GM19239 (cell line): ENCODE data around the gene PTX4.

Source experiments
- DNase-seq: peaks from one replicate; pipeline ENCODE4 v3.0.0; 2011; ENCODE audit warnings: low spot score; ENCODE audit not compliant: insufficient read length
- FAIRE-seq: peaks from 2 replicates; lab custom pipeline; 2011; peaks lifted over from hg19 to GRCh38; lab: Jason Lieb, UNC

PTX4 gene

GRCh38 chr16:1502092-1503004 lies 13.6 kb upstream of the PTX4 start:
- FAIRE-seq: no peak
- DNase-seq: no peak

DNA sequence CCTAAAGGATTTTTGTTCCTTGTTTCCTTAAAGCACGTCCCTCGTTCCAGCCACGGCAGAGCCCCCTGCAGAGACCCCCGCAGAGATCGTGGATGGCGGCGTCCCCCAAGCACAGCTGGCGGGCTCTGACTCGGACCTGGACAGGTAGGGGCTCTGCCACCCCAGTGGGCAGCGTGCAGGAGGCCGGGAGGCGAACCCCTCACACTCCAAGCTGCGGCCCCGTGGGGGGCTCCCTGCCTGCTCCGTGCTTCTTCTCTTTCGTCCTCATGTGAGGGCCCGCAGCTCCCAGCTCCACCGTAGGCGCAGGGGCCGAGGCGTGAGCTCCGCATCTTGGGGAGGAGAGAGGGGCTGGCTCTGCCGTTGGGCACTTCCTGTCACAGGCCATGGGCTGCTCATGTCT lies 12.9 kb upstream of the PTX4 start:
- no peak for FAIRE-seq
- DNase-seq: no peak

GRCh38 chr16:1500465-1501150 lies 11.9 kb upstream of the PTX4 start:
- FAIRE-seq: no peak
- DNase-seq: no peak

DNA sequence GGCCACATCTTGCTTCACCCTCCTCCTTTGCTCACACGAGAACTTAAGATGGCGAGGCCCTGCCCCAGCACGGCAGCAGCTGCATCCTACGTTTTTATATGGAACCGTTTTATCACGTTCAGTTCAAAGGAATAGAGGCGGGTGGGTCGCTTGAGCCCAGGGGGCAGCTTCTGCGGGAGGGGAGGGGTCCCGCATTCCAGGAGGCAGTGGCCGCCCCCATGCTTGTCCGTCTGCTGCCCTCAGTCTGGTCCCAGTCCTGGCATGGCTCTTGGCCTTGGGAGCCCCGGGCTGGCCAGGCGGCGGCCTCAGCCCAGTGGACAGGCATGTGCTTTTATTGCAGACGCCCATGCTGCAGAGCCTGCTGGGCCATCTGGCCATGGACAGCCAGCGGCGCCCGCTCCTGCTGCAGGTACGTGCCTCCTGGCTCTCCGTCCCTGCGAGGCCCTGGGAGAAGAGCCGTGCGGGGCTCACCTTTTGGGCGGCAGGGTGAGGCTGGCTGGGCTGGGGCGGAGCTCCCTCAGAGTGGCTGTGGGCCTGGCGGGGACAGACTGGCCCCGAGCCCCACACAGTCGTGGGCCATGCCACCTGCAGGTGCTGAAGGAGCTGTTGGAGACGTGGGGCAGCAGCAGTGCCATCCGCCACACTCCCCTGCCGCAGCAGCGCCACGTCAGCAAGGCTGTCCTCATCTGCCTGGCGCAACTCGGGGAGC lies 11.2 kb upstream of the PTX4 start:
- FAIRE-seq (no peak), DNase-seq (no peak)

- FAIRE-seq (no peak), DNase-seq (no peak)
Measured at GRCh38 chr16:1498899-1499676, 10.3 kb upstream of the PTX4 start.

GRCh38 chr16:1497014-1497598 lies 8.4 kb upstream of the PTX4 start:
- FAIRE-seq (no peak), DNase-seq (no peak)

- FAIRE-seq (no peak), DNase-seq (no peak)
Measured at GRCh38 chr16:1496464-1496863, 7.7 kb upstream of the PTX4 start.

GRCh38 chr16:1495889-1496262 lies 7.1 kb upstream of the PTX4 start:
- DNase-seq (no peak), FAIRE-seq (no peak)

DNA sequence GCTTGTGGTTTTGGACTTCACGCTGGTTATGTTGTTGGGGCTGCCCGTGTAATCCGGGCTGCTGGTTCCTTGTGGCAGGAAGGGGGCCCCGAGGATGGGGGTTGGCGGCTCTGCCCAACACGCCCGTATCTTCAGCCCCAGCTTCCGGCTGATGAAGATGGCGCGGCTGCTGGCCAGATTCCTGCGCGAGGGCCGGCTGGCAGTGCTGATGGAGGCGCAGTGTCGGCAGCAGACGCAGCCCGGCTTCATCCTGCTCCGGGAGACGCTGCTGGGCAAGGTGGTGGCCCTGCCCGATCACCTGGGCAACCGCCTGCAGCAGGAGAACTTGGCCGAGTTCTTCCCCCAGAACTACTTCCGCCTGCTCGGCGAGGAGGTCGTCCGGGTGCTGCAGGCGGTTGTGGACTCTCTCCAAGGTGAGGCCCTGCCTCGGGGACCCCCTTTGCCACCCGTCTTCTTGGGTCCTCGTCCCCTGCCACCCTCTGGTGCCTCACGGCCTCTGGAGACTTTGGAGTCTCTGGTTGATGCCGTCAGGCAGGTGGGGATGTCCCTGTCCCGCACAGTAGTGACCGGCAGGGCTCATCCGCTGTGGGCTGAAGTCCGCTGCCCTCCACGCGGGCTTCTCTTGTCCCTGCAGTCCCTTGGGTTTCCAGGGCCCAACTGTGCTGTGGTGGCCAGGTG lies 6.6 kb upstream of the PTX4 start:
- no peak for FAIRE-seq
- DNase-seq: no peak

DNA sequence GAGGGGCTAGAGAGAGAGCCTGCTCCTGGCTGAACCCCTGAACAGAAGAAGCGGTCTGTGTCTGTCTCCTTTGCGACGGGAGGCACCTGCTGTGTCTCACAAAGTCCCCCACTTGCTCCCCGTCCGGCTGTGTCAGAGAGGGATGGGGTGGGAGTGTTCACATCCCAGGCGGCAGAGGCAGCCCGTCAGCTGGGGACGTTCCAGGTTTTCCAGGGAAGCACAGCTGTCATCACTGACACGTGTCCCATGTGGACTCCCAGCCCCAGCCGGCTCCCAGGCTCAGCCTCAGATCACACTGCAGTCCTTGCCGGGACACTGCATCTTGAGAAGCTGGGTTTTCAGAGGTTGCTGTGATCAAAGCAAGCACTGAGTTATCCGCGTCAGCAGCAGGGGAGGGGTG lies 6.0 kb upstream of the PTX4 start:
- no peak for FAIRE-seq
- DNase-seq: no peak

DNA sequence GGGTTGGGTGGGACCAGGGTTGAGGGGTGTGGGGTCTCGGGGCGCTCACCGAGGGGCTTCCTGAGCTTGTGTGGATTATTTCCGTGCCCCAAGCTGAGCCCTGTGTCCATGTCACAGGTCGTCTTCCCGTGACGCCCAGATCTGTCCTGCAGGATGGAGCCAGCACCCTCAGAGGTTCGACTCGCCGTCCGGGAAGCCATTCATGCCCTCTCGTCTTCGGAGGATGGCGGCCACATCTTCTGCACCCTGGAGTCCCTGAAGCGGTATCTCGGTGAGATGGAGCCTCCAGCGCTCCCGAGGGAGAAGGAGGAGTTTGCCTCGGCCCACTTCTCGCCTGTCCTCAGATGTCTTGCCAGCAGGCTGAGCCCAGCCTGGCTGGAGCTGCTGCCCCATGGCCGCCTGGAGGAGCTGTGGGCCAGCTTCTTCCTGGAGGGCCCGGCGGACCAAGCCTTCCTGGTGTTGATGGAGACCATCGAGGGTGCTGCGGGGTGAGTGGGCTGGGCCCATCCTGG lies 5.4 kb upstream of the PTX4 start:
- DNase-seq (no peak), FAIRE-seq (no peak)

- DNase-seq: peak; percentile 64
- peak; percentile 53 for FAIRE-seq
Measured at GRCh38 chr16:1493746-1494094, 5.0 kb upstream of the PTX4 start.

DNA sequence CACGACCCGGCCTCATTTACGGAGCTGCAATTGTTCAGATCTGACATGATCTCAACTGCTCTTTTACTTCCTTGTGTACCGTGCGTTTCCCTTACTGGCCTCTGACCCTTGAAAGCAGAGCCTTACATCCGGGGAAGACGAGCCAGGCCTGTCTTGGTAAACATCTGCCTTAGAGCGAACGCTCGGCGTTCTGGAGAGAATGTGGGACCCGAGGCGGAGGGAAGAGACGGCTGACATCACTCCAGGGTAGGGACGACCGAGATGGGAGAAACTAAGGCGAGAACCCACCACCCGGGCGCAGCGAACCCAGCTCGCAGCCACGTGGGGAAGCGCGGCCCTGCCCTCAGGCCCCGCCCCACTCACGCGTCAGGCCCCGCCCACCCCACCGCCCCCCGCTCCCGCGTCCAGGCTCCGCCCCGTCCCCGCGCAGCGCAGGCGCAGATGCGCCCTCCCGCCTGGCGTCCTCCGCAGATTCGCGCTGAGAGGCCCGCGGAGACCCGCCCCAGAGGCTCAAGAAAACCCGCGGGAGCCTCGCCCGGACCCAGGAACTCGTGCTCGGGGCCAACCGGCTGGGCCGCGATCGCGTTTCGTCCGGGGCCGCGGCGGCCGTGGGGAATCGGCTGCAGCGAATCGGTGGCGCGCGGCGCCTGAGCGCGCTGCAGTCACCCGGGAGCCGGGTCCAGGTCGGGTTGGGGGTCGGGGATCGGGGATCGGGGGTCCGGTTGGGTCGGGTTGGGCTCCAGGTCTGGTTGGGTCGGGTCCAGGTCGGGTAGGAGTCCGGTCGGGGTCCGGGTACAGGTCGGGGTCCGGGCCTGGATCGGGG lies 4.4 kb upstream of the PTX4 start, which contains the start of gene TELO2:
Gene TELO2, plus strand, starts transcription at position 438 of the 823 bp plus-strand sequence. CDS start 922 bp downstream, outside the sequence.
- FAIRE-seq (peak; percentile 97), DNase-seq (peak; percentile 97)

- FAIRE-seq (no peak), DNase-seq (no peak)
Measured at GRCh38 chr16:1492082-1492922, 3.6 kb upstream of the PTX4 start.

- no peak for FAIRE-seq
- DNase-seq: no peak
Measured at GRCh38 chr16:1491327-1491726, 2.6 kb upstream of the PTX4 start.

- FAIRE-seq: no peak
- no peak for DNase-seq
Measured at GRCh38 chr16:1489077-1489476, 333 bp upstream of the PTX4 start.

GRCh38 chr16:1488054-1488601 lies 616 bp downstream of the PTX4 start:
- DNase-seq (no peak), FAIRE-seq (no peak)
